ENCODE results near the gene HAUS3.

The HAUS3 gene

DNA sequence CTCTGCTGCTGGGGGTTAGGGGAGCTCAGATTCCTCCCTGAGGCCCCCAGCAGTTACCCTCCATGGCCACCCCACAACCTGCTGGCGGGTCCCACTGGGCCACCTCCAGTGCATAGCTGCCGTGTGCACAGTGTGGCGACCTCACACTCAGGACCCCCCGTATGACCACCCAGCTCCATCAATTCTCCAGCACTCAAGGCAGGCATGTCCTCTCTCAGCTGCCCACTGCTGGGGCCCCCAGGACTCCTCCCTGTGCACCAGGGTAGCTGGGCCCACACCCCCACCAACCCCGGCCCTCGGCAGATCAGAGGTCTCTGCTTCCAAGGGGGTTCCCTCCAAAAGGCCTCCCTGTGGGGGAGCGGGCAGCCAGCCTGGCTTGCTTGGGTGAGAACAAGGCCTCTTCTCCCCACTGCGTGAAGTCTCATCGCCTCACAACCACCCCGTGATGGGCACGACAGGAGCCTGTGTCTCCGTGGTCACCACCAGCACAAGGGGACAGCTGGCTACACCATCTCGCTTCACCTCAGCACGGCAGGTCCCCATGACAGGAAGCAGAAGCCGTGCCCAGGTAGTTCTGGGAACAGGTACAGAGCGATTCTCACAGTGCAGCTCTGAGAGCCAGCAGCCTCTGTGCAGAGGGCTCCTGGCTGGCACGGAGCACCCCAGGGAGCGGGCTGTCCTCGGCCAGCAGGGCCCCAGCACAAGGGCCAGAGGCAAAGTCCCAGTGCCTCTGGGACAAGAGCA lies 4.6 kb upstream of the HAUS3 start:
- Histone ChIP-seq H3K4me2 (ENCODE audit: low read depth, low read length) (no peak overlapping the region), H3K27me3 (replicated peaks; ENCODE audit: insufficient read depth, low read length) (no peaks in the 10 kb centered on the region), H3K36me3 (replicated peaks; ENCODE audit: insufficient read depth, low read length) (no peaks in the 10 kb centered on the region), H3F3A (ENCODE audit: insufficient read depth, low read length) (peaks cover 9% of the 10 kb centered on the region; the same call in 1 of the 2 replicates), H3K9ac (ENCODE audit: low read length) (no peak overlapping the region), H3K4me3 (ENCODE audit: low read length) (no peak overlapping the region), H3K4me1 (ENCODE audit: low read length) (peaks cover 15% of the 10 kb centered on the region), H3K79me2 (ENCODE audit: low read length) (peaks cover 3% of the 10 kb centered on the region), H3K27ac (ENCODE audit: low read length) (no peak overlapping the region), H3K9me3 (replicated peaks; ENCODE audit: insufficient read depth, low read length) (no peaks in the 10 kb centered on the region), H4K20me1 (ENCODE audit: insufficient read depth, low read length) (no peaks in the 10 kb centered on the region), H2AFZ (ENCODE audit: low read length) (no peak overlapping the region), H3K9me2 (replicated peaks; ENCODE audit: insufficient read depth, low read length) (no peaks in the 10 kb centered on the region)
- TF ChIP-seq EZH2 (optimal IDR thresholded peaks at IDR 0.05; ENCODE audit: low read depth, low read length) = no peak
- TF ChIP-seq EZH2phosphoT487 (IDR thresholded peaks at IDR 0.05; ENCODE audit: low read length) = no peak
- TF ChIP-seq, protein P1, sequence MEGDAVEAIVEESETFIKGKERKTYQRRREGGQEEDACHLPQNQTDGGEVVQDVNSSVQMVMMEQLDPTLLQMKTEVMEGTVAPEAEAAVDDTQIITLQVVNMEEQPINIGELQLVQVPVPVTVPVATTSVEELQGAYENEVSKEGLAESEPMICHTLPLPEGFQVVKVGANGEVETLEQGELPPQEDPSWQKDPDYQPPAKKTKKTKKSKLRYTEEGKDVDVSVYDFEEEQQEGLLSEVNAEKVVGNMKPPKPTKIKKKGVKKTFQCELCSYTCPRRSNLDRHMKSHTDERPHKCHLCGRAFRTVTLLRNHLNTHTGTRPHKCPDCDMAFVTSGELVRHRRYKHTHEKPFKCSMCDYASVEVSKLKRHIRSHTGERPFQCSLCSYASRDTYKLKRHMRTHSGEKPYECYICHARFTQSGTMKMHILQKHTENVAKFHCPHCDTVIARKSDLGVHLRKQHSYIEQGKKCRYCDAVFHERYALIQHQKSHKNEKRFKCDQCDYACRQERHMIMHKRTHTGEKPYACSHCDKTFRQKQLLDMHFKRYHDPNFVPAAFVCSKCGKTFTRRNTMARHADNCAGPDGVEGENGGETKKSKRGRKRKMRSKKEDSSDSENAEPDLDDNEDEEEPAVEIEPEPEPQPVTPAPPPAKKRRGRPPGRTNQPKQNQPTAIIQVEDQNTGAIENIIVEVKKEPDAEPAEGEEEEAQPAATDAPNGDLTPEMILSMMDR (IDR thresholded peaks at IDR 0.05; ENCODE audit: low read length) = no peak
- no peak for DNase-seq

DNA sequence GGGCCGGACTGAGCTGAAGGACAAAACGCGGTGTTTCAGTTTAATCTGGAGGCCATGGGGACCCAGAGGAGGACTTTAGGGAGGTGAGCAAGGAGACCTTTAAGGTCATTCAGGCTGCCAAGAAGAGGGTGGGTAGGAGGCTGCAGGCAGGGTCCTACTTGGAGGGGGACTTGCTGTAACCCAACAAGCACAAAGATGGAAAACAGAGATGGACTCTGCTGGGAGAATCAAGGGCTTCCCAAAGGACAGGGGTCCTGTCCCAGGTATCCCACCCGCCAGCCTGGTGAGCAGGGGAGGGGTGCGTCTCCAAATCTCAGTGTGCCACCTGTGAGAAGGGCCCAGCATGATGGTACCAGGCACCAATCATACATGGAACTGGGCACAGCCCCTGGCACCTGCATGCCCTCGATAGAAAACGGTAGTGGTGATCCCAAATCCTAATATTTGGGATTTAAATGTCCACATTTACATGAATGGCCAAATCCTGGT lies 3.9 kb upstream of the HAUS3 start:
- H3K27ac ChIP-seq (ENCODE audit: low read length) = no peak overlapping the region
- no peak overlapping the region for H3K4me3 ChIP-seq (ENCODE audit: low read length)
- TF ChIP-seq EZH2 (optimal IDR thresholded peaks at IDR 0.05; ENCODE audit: low read depth, low read length) = no peak
- H3K36me3 ChIP-seq (replicated peaks; ENCODE audit: insufficient read depth, low read length) = no peaks in the 10 kb centered on the region
- H3K9me3 ChIP-seq (replicated peaks; ENCODE audit: insufficient read depth, low read length) = no peaks in the 10 kb centered on the region
- H3K9me2 ChIP-seq (replicated peaks; ENCODE audit: insufficient read depth, low read length) = no peaks in the 10 kb centered on the region
- H3K4me2 ChIP-seq (ENCODE audit: low read depth, low read length) = no peak overlapping the region
- peaks cover 15% of the 10 kb centered on the region for H3K4me1 ChIP-seq (ENCODE audit: low read length)
- H3K79me2 ChIP-seq (ENCODE audit: low read length) = peaks cover 10% of the 10 kb centered on the region
- DNase-seq = no peak
- no peak overlapping the region for H3K9ac ChIP-seq (ENCODE audit: low read length)
- H3F3A ChIP-seq (ENCODE audit: insufficient read depth, low read length) = peaks cover 14% of the 10 kb centered on the region
- no peaks in the 10 kb centered on the region for H3K27me3 ChIP-seq (replicated peaks; ENCODE audit: insufficient read depth, low read length)
- no peak overlapping the region for H2AFZ ChIP-seq (ENCODE audit: low read length)
- no peaks in the 10 kb centered on the region for H4K20me1 ChIP-seq (ENCODE audit: insufficient read depth, low read length)

DNA sequence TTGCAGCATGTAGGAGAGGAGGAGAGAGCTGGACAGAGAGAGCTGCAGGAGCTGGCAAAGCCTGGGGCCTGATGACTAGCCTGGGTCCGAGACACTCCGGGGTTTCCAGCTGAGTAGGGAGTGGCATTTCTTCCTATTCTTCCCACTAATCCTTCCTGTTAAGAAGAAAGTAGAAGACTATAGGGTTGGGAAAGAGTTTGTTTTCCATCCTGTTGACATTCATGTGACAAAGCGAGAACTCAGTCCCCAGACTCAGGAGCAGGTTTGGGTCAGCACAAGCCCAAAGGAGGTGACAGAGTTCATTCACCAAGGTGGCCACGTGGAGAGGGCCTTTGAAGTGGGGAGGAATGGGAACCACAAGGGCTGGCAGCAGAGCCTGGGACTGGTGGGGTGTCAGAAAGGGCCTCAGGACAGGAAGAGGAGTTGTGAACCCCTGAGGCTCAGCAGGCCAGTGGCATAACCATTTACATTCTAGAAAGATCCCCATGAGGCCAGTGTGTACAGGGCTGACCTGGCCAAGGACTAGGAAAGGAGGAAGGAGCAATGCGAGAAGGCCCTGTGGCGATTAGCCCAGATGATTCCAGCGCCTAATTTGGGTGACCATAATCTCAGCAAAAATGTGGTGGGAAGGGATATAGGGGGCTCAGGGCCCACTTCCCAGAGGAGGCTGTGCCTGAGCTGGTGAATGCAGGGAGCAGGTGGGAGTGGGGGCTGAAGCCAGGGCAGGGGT lies 3.3 kb upstream of the HAUS3 start:
- Histone ChIP-seq H3K4me2 (ENCODE audit: low read depth, low read length) (no peak overlapping the region), H4K20me1 (ENCODE audit: insufficient read depth, low read length) (peaks cover 2% of the 10 kb centered on the region; the same call in 1 of the 2 replicates), H3K27ac (ENCODE audit: low read length) (no peak overlapping the region), H3K9me3 (replicated peaks; ENCODE audit: insufficient read depth, low read length) (no peaks in the 10 kb centered on the region), H3K27me3 (replicated peaks; ENCODE audit: insufficient read depth, low read length) (no peaks in the 10 kb centered on the region), H3K4me3 (ENCODE audit: low read length) (no peak overlapping the region), H2AFZ (ENCODE audit: low read length) (no peak overlapping the region), H3K36me3 (replicated peaks; ENCODE audit: insufficient read depth, low read length) (no peaks in the 10 kb centered on the region), H3K9ac (ENCODE audit: low read length) (no peak overlapping the region), H3K4me1 (ENCODE audit: low read length) (peaks cover 16% of the 10 kb centered on the region), H3K9me2 (replicated peaks; ENCODE audit: insufficient read depth, low read length) (no peaks in the 10 kb centered on the region), H3F3A (ENCODE audit: insufficient read depth, low read length) (peaks cover 14% of the 10 kb centered on the region), H3K79me2 (ENCODE audit: low read length) (peaks cover 16% of the 10 kb centered on the region)
- TF ChIP-seq, protein P1 (IDR thresholded peaks at IDR 0.05; ENCODE audit: low read length) = no peak
- TF ChIP-seq EZH2phosphoT487 (IDR thresholded peaks at IDR 0.05; ENCODE audit: low read length) = no peak
- no peak for TF ChIP-seq EZH2 (optimal IDR thresholded peaks at IDR 0.05; ENCODE audit: low read depth, low read length)
- DNase-seq = no peak
